ENCODE data around the gene IGSF23. TPM values are rescaled to one million over a fixed set of nuclear protein-coding genes. Genes with fewer than 3 reads are reported as not detected.
A peak's percentile ranks its signal among the peaks of the same experiment; 100 is the strongest.

The IGSF23 gene
- total RNA-seq, 1 donor from 2014 or later, result not detected

GRCh38 chr19:44575116-44575700 lies 38.2 kb upstream of the IGSF23 start:
- Mint-ChIP-seq H3K27me3 (ENCODE audit: unreplicated experiment) (peaks cover 2% of the 10 kb centered on the region), H3K9me3 (ENCODE audit: unreplicated experiment) (no peaks in the 10 kb centered on the region), H3K4me3 (ENCODE audit: unreplicated experiment) (no peak overlapping the region), H3K36me3 (ENCODE audit: low read depth, unreplicated experiment) (no peaks in the 10 kb centered on the region), H3K4me1 (ENCODE audit: unreplicated experiment) (no peaks in the 10 kb centered on the region), H3K27ac (ENCODE audit: unreplicated experiment) (no peak overlapping the region)
- DNase-seq (ENCODE audit: low spot score), result no peak
- no peak for TF ChIP-seq CTCF (IDR thresholded peaks at IDR 0.05; ENCODE audit: unreplicated experiment)

GRCh38 chr19:44576843-44577565 lies 36.4 kb upstream of the IGSF23 start:
- no peak overlapping the region for H3K27ac Mint-ChIP-seq (ENCODE audit: unreplicated experiment)
- DNase-seq (ENCODE audit: low spot score), result peak; percentile 23
- TF ChIP-seq CTCF (IDR thresholded peaks at IDR 0.05; ENCODE audit: unreplicated experiment), result peak; percentile 62
- H3K4me1 Mint-ChIP-seq (ENCODE audit: unreplicated experiment), result no peaks in the 10 kb centered on the region
- H3K36me3 Mint-ChIP-seq (ENCODE audit: low read depth, unreplicated experiment), result no peaks in the 10 kb centered on the region
- peaks cover 3% of the 10 kb centered on the region for H3K27me3 Mint-ChIP-seq (ENCODE audit: unreplicated experiment)
- no peaks in the 10 kb centered on the region for H3K9me3 Mint-ChIP-seq (ENCODE audit: unreplicated experiment)
- no peak overlapping the region for H3K4me3 Mint-ChIP-seq (ENCODE audit: unreplicated experiment)

- peaks cover 3% of the 10 kb centered on the region for H3K27me3 Mint-ChIP-seq (ENCODE audit: unreplicated experiment)
- no peak for TF ChIP-seq CTCF (IDR thresholded peaks at IDR 0.05; ENCODE audit: unreplicated experiment)
- H3K4me1 Mint-ChIP-seq (ENCODE audit: unreplicated experiment), result no peaks in the 10 kb centered on the region
- H3K36me3 Mint-ChIP-seq (ENCODE audit: low read depth, unreplicated experiment), result no peaks in the 10 kb centered on the region
- DNase-seq (ENCODE audit: low spot score), result no peak
- no peak overlapping the region for H3K27ac Mint-ChIP-seq (ENCODE audit: unreplicated experiment)
- no peaks in the 10 kb centered on the region for H3K9me3 Mint-ChIP-seq (ENCODE audit: unreplicated experiment)
- H3K4me3 Mint-ChIP-seq (ENCODE audit: unreplicated experiment), result no peak overlapping the region
These were observed 35.8 kb upstream of the IGSF23 start for GRCh38 chr19:44577566-44577874.

GRCh38 chr19:44579663-44580365 lies 33.5 kb upstream of the IGSF23 start:
- Mint-ChIP-seq H3K27ac (ENCODE audit: unreplicated experiment) (no peak overlapping the region), H3K4me1 (ENCODE audit: unreplicated experiment) (no peaks in the 10 kb centered on the region), H3K27me3 (ENCODE audit: unreplicated experiment) (peaks cover 3% of the 10 kb centered on the region), H3K4me3 (ENCODE audit: unreplicated experiment) (no peak overlapping the region), H3K9me3 (ENCODE audit: unreplicated experiment) (no peaks in the 10 kb centered on the region), H3K36me3 (ENCODE audit: low read depth, unreplicated experiment) (no peaks in the 10 kb centered on the region)
- no peak for TF ChIP-seq CTCF (IDR thresholded peaks at IDR 0.05; ENCODE audit: unreplicated experiment)
- DNase-seq (ENCODE audit: low spot score), result no peak

- TF ChIP-seq CTCF (IDR thresholded peaks at IDR 0.05; ENCODE audit: unreplicated experiment), result no peak
- Mint-ChIP-seq H3K27me3 (ENCODE audit: unreplicated experiment) (peaks cover 3% of the 10 kb centered on the region), H3K4me3 (ENCODE audit: unreplicated experiment) (no peak overlapping the region), H3K4me1 (ENCODE audit: unreplicated experiment) (no peaks in the 10 kb centered on the region), H3K36me3 (ENCODE audit: low read depth, unreplicated experiment) (no peaks in the 10 kb centered on the region), H3K9me3 (ENCODE audit: unreplicated experiment) (no peaks in the 10 kb centered on the region), H3K27ac (ENCODE audit: unreplicated experiment) (no peak overlapping the region)
- no peak for DNase-seq (ENCODE audit: low spot score)
These were observed 32.9 kb upstream of the IGSF23 start for GRCh38 chr19:44580366-44580895.

Data from endothelial cell (in vitro differentiated cells).